ENCODE results near the gene FOXF1. TPM values are rescaled to one million over a fixed set of nuclear protein-coding genes. Genes with fewer than 3 reads are reported as not detected.

FOXF1 gene
- total RNA-seq, 1 donor from 2014 or later = 11.6 TPM

DNA sequence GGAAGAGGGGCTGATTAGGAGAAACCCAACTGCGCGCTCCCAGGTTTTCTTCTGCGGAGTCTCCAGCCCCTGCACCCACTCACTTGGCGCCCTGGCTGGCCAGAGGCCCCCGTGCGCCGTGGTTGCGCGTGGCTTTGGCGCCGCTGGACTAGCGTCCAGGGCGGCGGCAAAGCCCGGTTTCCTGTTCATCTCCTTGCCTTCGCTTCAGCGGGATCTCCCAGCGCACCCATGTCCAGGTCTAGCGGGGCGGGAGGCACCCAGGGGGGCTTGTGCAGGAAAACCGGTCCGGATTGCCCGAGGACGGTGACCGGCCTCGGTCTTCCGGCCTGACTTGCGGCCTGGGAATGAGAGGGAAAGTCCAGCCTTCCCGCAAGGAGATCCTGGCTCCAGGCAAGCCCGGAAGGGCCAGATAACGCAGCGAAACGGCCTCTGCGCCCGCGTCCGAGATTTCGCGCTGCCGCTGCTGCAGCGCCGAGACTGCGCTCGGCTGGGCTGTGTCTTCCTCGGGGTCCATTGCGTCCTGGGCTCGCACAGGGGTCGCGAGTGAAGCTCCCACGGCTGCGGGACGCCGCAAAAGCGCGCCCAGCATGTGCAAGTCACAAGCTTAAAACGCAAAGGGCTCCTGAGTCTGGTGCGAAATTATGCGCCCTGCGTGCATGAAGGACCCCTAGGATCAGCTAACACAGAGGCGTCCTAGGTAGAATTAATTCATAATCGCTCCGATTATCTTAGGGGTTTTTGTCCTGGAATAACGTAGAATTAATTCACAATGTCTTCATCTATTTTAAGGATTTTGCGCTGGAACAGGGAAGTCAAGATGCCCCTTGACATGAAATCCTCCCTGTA, 5.7 kb downstream of the FOXF1 start:
- no peak for DNase-seq (ENCODE audit: extremely low read depth, low read depth, low spot score)

GRCh38 chr16:86516623-86517003, 6.3 kb downstream of the FOXF1 start:
- DNase-seq (ENCODE audit: extremely low read depth, low read depth, low spot score) = no peak

DNA sequence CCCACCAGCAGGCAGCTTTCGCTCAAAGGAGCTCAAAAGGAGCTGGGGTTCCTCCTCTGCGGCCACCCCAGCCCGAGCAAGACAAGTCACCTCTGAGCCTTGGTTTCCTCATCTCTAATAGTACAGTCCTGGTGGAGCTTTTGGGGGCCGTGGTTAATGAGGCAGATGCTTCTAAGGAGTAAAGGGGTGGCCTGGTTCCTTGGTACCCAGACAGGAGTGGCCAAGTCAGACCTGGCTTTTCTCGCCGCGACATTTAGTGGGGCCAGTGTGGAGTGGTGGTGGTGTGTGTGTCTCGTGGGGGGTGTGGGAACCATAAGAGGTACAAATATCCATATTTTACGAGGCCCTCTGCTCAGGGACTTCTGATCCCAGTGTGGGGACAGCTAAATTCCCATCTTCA, 6.7 kb downstream of the FOXF1 start:
- DNase-seq (ENCODE audit: extremely low read depth, low read depth, low spot score) = no peak

GRCh38 chr16:86517652-86518258, 7.4 kb downstream of the FOXF1 start:
- DNase-seq (ENCODE audit: extremely low read depth, low read depth, low spot score) = no peak

- DNase-seq (ENCODE audit: extremely low read depth, low read depth, low spot score) = no peak
Measured at GRCh38 chr16:86519007-86519648, 8.8 kb downstream of the FOXF1 start.

GRCh38 chr16:86519649-86520316, 9.5 kb downstream of the FOXF1 start:
- DNase-seq (ENCODE audit: extremely low read depth, low read depth, low spot score) = no peak

GRCh38 chr16:86520317-86521210, 10.2 kb downstream of the FOXF1 start:
- no peak for DNase-seq (ENCODE audit: extremely low read depth, low read depth, low spot score)

DNA sequence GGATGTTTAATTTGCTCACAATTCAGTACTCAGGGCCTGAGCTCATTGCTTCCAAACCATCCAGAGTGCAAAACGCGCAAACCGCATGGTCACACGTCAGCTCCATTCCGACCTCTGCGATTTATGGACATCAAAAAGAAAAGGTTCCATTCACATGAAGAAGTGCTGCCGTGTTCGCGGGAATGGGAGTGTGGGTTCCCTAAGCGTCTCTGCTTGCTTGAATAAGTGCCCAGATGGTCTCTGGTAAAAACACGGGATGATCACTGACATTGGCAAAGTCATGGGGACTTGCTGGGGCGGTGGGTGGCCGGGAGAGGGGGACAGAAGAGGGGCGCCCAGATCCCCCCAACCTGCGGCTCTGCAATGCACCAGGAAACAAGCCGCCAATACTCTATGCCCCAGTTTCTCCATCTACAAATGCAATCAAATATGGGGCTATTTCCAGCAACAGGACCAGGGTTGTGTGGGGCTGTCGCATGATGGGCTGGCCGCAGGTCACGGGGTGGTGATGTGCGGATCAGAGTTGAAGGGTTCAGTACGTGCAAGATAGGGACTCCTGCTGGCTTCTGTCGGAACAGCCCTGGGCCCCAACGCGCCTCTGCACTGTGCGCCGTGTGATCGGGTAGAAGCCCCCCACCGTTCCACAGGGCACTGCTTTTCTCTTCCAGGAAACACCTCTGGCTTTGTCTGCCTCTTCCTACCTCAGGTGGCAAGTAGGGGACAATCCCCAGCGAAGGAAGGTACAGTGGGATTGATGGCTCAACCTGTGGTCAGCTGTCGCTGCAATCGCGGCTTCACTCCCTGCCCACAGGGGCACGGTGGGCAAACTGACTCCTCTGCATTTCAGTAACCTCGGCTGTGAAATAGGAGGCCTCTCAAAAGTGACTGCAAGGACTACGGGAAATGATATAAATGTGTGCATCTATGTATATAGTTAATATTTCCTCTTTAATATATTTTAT, 11.2 kb downstream of the FOXF1 start:
- DNase-seq (ENCODE audit: extremely low read depth, low read depth, low spot score) = no peak

DNA sequence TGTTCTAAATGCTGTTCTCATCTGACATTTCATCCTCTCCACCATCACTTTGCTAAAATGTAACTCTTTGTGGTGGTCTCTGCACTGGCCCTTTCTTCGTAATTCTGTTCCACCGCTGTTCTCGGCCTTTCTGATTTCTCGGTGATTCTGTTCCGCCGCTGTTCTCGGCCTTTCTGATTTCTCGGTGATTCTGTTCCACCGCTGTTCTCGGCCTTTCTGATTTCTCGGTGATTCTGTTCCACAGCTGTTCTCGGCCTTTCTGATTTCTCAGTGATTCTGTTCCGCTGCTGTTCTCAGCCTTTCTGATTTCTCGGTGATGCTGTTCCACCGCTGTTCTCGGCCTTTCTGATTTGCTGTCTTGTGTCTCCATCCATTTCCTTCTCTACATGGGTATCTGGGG, 12.3 kb downstream of the FOXF1 start:
- no peak for DNase-seq (ENCODE audit: extremely low read depth, low read depth, low spot score)

- DNase-seq (ENCODE audit: extremely low read depth, low read depth, low spot score) = no peak
Measured at GRCh38 chr16:86523166-86523740, 12.9 kb downstream of the FOXF1 start.

DNA sequence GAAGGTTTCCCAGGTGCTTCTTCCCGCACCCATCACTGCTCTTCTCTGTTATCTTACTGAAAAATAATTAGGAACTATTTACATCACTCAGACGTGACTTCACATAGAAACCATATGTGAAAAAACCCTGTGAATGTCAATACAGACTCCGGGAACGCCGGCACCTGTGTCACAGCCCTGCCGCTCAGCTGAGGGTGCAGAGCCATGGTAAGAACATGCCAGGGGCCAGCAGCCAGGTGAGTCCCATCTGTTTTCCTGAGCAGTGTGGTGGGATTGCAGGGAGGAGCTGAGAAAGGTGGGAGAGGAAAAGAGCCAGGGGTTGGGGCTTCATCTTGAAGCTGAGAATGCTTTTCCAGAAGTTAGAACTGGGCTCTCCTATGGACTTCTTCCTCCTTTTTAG, 13.7 kb downstream of the FOXF1 start:
- no peak for DNase-seq (ENCODE audit: extremely low read depth, low read depth, low spot score)

DNA sequence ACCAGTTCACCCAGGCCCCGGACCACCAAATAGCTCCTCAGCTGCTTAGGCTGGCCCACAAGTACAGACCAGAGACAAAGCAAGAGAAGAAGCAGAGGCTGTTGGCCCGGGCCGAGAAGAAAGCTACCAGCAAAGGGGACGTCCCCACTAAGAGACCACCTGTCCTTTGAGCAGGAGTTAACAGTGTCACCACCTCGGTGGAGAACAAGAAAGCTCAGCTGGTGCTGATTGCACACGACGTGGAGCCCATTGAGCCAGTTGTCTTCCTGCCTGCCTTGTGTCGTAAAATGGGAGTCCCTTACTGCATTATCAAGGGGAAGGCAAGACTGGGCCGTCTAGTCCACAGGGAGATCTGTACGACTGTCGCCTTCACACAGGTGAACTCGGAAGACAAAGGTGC, 15.4 kb downstream of the FOXF1 start:
- no peak for DNase-seq (ENCODE audit: extremely low read depth, low read depth, low spot score)

DNA sequence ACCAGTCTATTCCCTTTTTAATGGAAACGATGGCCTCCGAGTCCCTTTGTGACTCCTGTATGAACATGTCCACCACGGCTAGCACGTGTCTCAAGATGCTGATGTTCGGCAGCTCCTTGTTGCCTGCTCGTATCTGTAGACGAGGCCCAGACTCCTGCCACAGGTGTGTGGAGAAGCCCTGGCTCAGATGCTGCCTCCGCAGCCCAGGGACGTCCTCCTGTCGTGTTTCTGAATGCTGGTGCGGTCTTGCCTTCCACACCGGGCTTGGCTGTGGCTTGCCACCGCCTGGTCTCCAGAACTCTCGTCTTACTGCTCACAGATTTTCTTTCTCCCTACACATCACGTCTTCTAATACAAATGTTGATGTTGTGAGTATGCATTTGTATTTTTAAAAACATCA, 17.0 kb downstream of the FOXF1 start:
- DNase-seq (ENCODE audit: extremely low read depth, low read depth, low spot score) = no peak

DNA sequence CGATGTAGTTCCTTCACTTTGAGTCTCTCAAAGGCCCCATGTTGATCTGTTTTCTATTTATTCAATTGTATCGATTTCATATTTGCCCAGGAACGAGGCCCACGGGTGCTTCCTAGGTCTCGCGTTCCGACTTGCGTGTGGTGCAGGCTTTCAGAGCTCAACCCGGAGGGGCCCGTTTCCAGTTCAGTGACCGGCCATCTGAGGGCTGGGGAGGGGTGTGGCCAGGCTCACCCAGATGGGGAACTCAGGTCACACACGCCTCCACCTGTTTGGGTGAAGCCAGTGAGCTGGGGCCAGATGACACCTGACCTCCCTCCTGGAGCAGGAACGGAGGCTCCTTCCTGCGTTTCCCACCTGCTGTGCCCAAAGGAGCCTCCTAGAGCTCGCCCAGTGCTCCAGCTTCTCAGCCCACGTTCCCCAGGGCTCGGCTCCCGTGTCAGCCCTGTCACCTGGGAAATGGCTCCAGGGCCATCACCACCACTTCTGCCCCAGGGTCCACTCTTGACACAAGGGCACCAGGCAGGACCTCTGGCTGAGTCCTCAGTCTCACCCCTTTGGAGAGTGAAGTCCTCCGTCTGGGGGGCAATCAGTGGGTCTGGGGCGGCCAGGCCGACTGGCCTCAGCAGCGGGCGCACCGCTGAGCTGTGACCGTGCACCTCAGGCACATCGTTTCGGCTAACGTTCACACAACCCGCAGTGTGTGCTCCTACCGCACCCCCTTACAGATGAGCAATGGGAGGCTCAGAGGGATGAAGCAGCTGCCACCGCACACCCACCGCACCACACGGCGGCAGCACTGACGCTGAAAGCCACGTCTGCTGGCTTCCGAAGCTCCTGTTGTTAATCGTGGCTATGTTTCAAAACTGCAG, 18.0 kb downstream of the FOXF1 start:
- no peak for DNase-seq (ENCODE audit: extremely low read depth, low read depth, low spot score)

- no peak for DNase-seq (ENCODE audit: extremely low read depth, low read depth, low spot score)
Measured at GRCh38 chr16:86529160-86529559, 18.8 kb downstream of the FOXF1 start.

DNA sequence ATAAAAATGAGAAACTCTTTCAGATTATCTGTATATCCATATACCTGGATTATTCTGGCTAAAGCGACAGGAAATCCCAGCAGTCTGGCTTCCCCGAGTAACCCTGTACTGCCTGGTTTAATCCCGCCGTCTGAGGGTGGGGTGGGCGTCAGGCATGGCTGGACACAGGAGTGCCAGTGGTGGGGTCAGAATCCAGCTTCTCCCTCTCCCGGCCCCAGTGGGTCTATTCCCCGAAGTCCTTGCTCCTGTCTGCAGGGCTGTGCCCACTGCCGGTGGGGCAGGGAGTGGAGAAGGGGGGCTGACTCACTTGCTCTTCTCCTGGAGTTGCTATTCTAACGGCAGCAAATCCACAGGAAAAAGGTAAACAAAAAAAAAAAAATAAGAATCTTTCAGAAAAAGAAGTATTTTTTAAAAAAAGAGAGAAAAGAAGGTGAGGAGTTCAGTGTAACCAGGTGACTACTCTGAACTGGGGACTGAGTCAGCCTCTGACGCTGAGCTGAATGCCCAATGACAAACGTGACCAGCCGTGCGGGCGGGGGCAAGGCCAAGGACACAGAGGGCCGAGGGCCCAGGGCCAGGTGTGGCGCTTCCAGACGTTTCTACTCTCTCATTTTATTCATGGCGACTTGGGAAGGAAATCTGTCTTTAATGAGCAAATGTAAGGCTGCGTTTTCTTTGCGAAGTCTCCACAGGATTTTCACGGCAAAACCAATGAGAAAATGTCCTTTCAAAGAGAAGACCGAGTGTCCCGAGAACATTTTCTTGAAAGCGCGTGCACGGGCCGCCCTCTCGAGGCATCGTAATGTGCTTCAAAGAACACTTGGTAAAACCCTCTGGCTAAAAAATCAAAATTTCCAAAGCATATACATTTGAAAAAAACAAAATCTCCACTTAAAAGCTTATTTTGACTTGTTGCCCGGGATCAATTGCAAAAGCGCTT, 20.2 kb downstream of the FOXF1 start:
- DNase-seq (ENCODE audit: extremely low read depth, low read depth, low spot score) = no peak

- DNase-seq (ENCODE audit: extremely low read depth, low read depth, low spot score) = no peak
Measured at GRCh38 chr16:86531191-86531545, 20.8 kb downstream of the FOXF1 start.
